ENCODE results near the gene FN3K.
A peak's percentile ranks its signal among the peaks of the same experiment; 100 is the strongest.
"Not testable (repeated sequence)": the region's sequence is repeated elsewhere in the genome, so short reads cannot be mapped to it uniquely, and the experiment has no call there.

The FN3K gene

GRCh38 chr17:82737967-82738877 lies 2.8 kb downstream of the FN3K start:
- DNase-seq, result no peak

- no peak for DNase-seq
Observed at GRCh38 chr17:82740906-82741759, 5.7 kb downstream of the FN3K start.

- no peak for DNase-seq
Observed at GRCh38 chr17:82743344-82744219, 8.2 kb downstream of the FN3K start.

DNA sequence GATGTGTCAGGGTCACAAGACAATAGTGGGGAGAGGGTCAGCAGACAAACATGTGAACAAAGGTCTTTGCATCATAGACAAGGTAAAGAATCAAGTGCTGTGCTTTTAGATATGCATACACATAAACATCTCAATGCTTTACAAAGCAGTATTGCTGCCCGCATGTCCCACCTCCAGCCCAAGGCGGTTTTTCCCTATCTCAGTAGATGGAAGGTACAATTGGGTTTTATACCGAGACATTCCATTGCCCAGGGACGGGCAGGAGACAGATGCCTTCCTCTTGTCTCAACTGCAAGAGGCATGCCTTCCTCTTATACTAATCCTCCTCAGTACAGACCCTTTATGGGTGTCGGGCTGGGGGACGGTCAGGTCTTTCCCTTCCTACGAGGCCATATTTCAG lies 9.3 kb downstream of the FN3K start:
- DNase-seq, result not testable (repeated sequence)

GRCh38 chr17:82745524-82745923 lies 10.1 kb downstream of the FN3K start:
- DNase-seq, result no peak

GRCh38 chr17:82748756-82749155 lies 13.3 kb downstream of the FN3K start:
- DNase-seq, result no peak

- no peak for DNase-seq
Observed at GRCh38 chr17:82750241-82750908, 15.0 kb downstream of the FN3K start.

DNA sequence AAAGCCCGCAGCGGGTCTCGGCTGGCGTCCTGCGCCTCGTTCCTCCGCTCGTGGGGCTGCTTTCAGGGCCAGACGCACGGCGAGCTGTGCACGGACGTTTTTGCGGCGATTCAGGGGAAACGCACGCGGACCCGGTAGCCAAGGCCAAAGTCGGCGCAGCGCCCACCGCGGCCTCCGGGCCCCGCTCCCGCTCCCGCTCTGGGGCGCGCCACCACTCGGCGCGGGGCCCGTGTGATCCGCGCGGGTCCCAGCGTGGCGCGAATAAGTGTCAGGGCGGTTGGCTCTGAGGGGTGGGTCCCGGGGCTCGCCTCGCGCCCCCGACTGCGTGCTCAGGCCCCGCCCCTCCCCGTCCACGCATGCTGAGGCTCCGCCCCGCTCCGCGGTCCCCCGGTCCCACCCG lies 15.8 kb downstream of the FN3K start:
- DNase-seq, result no peak

GRCh38 chr17:82751571-82752370 lies 16.4 kb downstream of the FN3K start, which contains the start of gene TBCD:
TBCD (plus strand) TSS chr17:82752065; CDS start chr17:82752194, 129 bp downstream.
- peak; percentile 86 for DNase-seq

- no peak for DNase-seq
Observed at GRCh38 chr17:82752371-82753200, 17.2 kb downstream of the FN3K start.

DNA sequence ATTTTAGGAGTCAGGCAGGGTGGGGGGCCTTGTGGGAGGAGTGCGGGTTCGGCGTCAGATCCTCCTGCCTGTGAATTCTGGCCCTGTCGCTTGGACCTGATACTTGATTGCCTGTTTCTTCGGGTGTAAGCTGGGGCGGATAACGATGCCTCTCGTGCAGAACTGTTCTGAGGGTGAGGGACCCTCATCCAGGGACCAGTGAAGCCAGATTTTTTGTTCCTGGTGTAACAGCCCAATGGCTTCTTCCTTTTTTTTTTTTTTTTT lies 17.7 kb downstream of the FN3K start:
- DNase-seq, result no peak

GRCh38 chr17:82754297-82755208 lies 19.1 kb downstream of the FN3K start:
- no peak for DNase-seq

DNA sequence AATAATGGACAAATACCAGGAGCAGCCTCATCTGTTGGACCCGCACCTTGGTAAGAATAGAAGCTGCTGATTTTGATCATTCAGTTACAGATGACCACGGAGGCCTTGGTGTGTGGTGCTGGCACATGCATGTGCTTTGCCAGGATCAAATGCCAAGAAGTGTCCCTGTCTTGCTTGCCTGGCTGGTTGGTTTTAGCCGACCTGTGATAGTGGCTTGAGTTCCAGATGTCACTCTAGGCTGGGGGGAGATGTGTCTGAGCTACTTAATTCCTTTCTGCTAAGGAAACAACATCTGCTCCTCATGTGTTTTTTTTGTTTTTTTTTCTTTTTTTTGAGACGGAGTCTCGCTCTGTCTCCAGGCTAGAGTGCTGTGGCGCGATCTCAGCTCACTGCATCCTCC lies 20.8 kb downstream of the FN3K start:
- DNase-seq, result no peak

GRCh38 chr17:82765371-82765770 lies 30.0 kb downstream of the FN3K start:
- no peak for DNase-seq

DNA sequence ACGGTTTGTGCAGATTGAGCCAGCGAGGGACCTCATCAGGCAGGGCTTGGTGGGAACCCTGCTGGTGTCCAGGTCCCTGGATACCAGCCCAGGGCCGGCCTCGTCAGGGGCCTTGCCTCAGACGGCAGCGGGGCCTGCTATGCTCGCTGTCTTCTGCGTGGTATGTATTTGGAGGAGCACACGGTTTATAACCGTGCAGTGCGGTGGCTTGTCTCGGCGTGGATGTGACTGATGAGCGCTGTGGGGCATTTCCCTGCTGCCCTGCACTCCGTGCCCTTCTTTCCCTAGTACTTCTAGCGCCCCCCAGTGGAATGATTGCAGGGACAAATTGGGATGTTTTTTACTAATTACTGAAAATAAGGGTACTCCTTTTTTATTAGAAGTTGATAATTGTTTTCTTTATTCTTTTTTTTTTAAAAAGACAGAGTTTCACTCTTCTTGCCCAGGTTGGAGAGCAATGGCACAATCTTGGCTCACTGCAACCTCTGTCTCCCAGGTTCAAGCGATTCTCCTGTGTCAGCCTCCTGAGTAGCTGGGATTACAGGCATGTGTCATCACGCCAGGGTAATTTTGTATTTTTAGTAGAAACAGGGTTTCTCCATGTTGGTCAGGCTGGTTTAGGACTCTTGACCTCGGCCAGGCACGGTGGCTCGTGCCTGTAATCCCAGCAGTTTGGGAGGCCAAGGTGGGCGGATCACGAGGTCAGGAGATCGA lies 31.8 kb downstream of the FN3K start:
- peak; percentile 45 for DNase-seq

DNA sequence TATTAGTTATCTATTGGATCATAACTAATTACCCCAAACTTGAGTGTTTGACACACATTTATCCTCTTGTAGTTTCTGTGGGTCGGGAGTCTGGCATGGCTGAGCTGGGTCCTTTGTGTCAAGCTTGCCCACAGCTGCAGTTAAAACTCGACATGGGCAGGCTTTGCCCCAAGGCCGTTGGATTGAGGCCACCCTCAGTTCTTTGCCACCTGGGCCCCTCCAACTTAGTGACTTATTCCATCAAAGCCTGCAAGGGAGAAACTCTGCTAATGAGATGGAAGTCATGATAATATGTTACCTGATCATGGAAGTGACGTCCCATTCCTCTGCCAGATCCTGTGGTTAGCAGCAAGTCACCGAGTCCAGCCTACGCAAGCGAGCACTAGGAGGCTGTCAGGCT lies 33.6 kb downstream of the FN3K start:
- DNase-seq, result no peak

DNA sequence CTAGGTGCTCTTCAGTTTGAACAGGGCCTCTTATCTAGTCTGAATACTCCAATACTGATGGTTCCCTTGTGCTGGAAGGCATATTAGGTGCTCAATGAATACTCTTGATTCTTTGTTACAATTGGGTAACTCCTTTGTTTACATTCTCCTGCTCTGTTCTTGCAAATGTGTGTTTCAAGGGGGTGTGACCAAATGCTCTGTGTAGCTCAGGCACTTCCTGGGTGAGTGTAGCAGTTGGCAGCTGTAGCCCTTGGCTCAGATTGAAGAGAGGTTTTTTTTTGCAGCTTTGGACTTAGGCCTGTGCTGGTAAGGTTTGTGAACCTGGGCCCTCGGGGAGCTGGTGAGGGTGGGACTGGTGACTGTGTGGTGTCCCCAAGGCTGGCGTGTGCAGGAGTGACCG lies 36.6 kb downstream of the FN3K start:
- DNase-seq, result no peak

GRCh38 chr17:82774456-82774855 lies 39.0 kb downstream of the FN3K start:
- not testable (repeated sequence) for DNase-seq

All from CD4-positive, alpha-beta T cell treated with Interleukin-10 for 1 hour (primary cell).